ENCODE data around the gene CYP2U1. TPM values are rescaled to one million over a fixed set of nuclear protein-coding genes. Genes with fewer than 3 reads are reported as not detected.

Gene CYP2U1
- total and polyA plus RNA-seq, 2 donors (not counting 3 experiments of a cell fraction or from before 2014, with no cell fraction given) = 2.9 to 5.8 TPM

GRCh38 chr4:107900067-107900466 lies 31.3 kb upstream of the CYP2U1 start:
- dilution Hi-C loops (cut with MboI; ENCODE audit: extremely low pct_ligation_motif_present, low sequenced_read_pairs) = no loop called here

More at GRCh38 chr4:107900067-107900466, 31.3 kb upstream of the CYP2U1 start:
- Histone ChIP-seq H3K79me2 (ENCODE audit: control insufficient read depth, insufficient read depth, low read length) (peaks cover 15% of the 10 kb centered on the region), H3K27ac (ENCODE audit: insufficient read depth, low read depth, low read length) (no peak overlapping the region), H4K20me1 (replicated peaks; ENCODE audit: control insufficient read depth, extremely low read depth, insufficient read depth, low read length) (no peaks in the 10 kb centered on the region), H3K9me3 (replicated peaks; ENCODE audit: control insufficient read depth, insufficient read depth, low read length) (no peaks in the 10 kb centered on the region), H3K4me1 (ENCODE audit: control insufficient read depth, extremely low read depth, insufficient read depth, low read length) (peaks cover 26% of the 10 kb centered on the region), H3K9ac (replicated peaks; ENCODE audit: extremely low read depth, insufficient read depth, low read length) (no peak overlapping the region), H3K36me3 (ENCODE audit: control insufficient read depth in 2 of 2, extremely low read depth in 1 of 2, insufficient read depth in 2 of 2, low read length in 2 of 2) (no peaks in the 10 kb centered on the region), H3K4me3 (replicated peaks in 1 of 3; ENCODE audit: insufficient read depth in 1 of 3, low read depth in 1 of 3, low read length in 3 of 3) (no peak overlapping the region), H3K27me3 (ENCODE audit: control insufficient read depth in 2 of 2, insufficient read depth in 2 of 2, low read length in 2 of 2) (no peaks in the 10 kb centered on the region), H2AFZ (ENCODE audit: low read depth, low read length) (no peak overlapping the region), H3K9me1 (replicated peaks; ENCODE audit: control insufficient read depth, extremely low read depth, insufficient read depth, low read length) (no peaks in the 10 kb centered on the region), H3K4me2 (ENCODE audit: insufficient read depth, low read length) (no peak overlapping the region)
- ChIA-PET POLR2A (no interaction called here), CTCF (interaction anchor here (0.9 to 2.3 kb wide), 5 partner anchors 13 to 141 kb away, joined by 3 to 9 read pairs (median 3); no protein-coding TSS in a partner anchor)
- no peak for TF ChIP-seq JUN (IDR thresholded peaks at IDR 0.05; ENCODE audit: borderline replicate concordance, insufficient read depth, insufficient read length, low read depth)
- no peak for TF ChIP-seq EZH2 (IDR thresholded peaks at IDR 0.05; ENCODE audit: borderline replicate concordance, low read depth, low read length, severe bottlenecking)
- TF ChIP-seq GATA2 (IDR thresholded peaks at IDR 0.05; ENCODE audit: insufficient read depth, insufficient read length, low read depth, low read length) = no peak
- TF ChIP-seq, protein P1, sequence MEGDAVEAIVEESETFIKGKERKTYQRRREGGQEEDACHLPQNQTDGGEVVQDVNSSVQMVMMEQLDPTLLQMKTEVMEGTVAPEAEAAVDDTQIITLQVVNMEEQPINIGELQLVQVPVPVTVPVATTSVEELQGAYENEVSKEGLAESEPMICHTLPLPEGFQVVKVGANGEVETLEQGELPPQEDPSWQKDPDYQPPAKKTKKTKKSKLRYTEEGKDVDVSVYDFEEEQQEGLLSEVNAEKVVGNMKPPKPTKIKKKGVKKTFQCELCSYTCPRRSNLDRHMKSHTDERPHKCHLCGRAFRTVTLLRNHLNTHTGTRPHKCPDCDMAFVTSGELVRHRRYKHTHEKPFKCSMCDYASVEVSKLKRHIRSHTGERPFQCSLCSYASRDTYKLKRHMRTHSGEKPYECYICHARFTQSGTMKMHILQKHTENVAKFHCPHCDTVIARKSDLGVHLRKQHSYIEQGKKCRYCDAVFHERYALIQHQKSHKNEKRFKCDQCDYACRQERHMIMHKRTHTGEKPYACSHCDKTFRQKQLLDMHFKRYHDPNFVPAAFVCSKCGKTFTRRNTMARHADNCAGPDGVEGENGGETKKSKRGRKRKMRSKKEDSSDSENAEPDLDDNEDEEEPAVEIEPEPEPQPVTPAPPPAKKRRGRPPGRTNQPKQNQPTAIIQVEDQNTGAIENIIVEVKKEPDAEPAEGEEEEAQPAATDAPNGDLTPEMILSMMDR (IDR thresholded peaks at IDR 0.05; ENCODE audit: extremely low read depth in 1 of 2, insufficient read depth in 1 of 2, low read depth in 1 of 2, low read length in 2 of 2) = no peak
- TF ChIP-seq, protein P2, sequence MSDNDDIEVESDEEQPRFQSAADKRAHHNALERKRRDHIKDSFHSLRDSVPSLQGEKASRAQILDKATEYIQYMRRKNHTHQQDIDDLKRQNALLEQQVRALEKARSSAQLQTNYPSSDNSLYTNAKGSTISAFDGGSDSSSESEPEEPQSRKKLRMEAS (IDR thresholded peaks at IDR 0.05; ENCODE audit: insufficient read depth, insufficient read length) = no peak
- no peak for TF ChIP-seq MYC (IDR thresholded peaks at IDR 0.05; ENCODE audit: low read depth, low read length)
- no peak for TF ChIP-seq FOS (IDR thresholded peaks at IDR 0.05; ENCODE audit: borderline replicate concordance, insufficient read depth, low read length)
- TF ChIP-seq POLR2A (IDR thresholded peaks at IDR 0.05; ENCODE audit: low read depth, low read length) = no peak
- no peak for TF ChIP-seq POLR2AphosphoS5 (IDR thresholded peaks at IDR 0.05; ENCODE audit: insufficient read depth, low read depth, low read length)
- DNase-seq (ENCODE audit: low read depth, low spot score) (no peak), FAIRE-seq (no peak)
- no TSS peak for BruUV-seq (replicated peaks)
- intact Hi-C loops (cut with micrococcal nuclease) = no loop called here
